PC-9 (cell line): Measurements from ENCODE around the gene ZFHX3. TPM values are rescaled to one million over a fixed set of nuclear protein-coding genes. Genes with fewer than 3 reads are reported as not detected.

Experiments
- BruUV-seq: library from RNA; stranded (reverse); fragments of 400-500 nt; replicated peaks from 2 replicates; lab custom pipeline; 2021; lab: Mats Ljungman, UMichigan
- CTCF ChIA-PET: fragments of 300-600 bp; sonication (Branson Sonifier 250); formaldehyde crosslinking; loops from one replicate; lab custom pipeline; 2022; ENCODE audit warnings: antibody characterized with exemption; lab: Charles Lee
- POLR2A ChIA-PET: fragments of 300-600 bp; sonication (Branson Sonifier 250); formaldehyde crosslinking; loops from one replicate; lab custom pipeline; 2022; ENCODE audit warnings: antibody characterized with exemption; ENCODE audit not compliant: unreplicated experiment; lab: Charles Lee
- DNase-seq, 2 experiments: peaks; one replicate each; pipeline versions ENCODE4 v3.0.0 to v3.0.0-alpha.2; 2015 to 2022; ENCODE audit warnings: mixed read lengths in 1 of 2
- H2AFZ ChIP-seq: fragments of 200-600 bp; sonication (generic); 2 replicates; pipeline ENCODE4 v1.8.1; 2017; ENCODE audit warnings: antibody characterized with exemption
- H3F3A ChIP-seq: fragments of 200-600 bp; sonication (generic); 2 replicates; pipeline ENCODE4 v1.8.1; 2017; ENCODE audit warnings: antibody characterized with exemption, mild to moderate bottlenecking, low read depth; ENCODE audit not compliant: insufficient read depth
- H3K27ac ChIP-seq: fragments of 200-600 bp; sonication (generic); 2 replicates; pipeline ENCODE4 v1.6.1; 2016; ENCODE audit warnings: mixed run types
- H3K27me3 ChIP-seq: fragments of 200-600 bp; sonication (generic); 2 replicates; pipeline ENCODE4 v1.6.1; 2016; ENCODE audit warnings: low read depth, mixed run types; ENCODE audit not compliant: insufficient read depth
- H3K36me3 ChIP-seq: fragments of 200-600 bp; sonication (generic); 2 replicates; pipeline ENCODE4 v1.6.1; 2016; ENCODE audit warnings: low read depth, mixed run types
- H3K4me1 ChIP-seq: fragments of 200-600 bp; sonication (generic); replicated peaks from 2 replicates; pipeline ENCODE4 v1.6.1; 2016; ENCODE audit warnings: mixed run types; ENCODE audit not compliant: insufficient read depth
- H3K4me2 ChIP-seq: fragments of 200-600 bp; sonication (generic); 2 replicates; pipeline ENCODE4 v1.6.1; 2017; ENCODE audit warnings: mixed run types
- H3K4me3 ChIP-seq: fragments of 200-600 bp; sonication (generic); 2 replicates; pipeline ENCODE4 v1.6.1; 2016; ENCODE audit warnings: mixed run types
- H3K79me2 ChIP-seq: fragments of 200-600 bp; sonication (generic); 2 replicates; pipeline ENCODE4 v1.6.1; 2017; ENCODE audit warnings: low read depth, mixed run types
- H3K9me2 ChIP-seq: fragments of 200-600 bp; sonication (generic); 2 replicates; pipeline ENCODE4 v1.8.1; 2017; ENCODE audit warnings: mild to moderate bottlenecking; ENCODE audit not compliant: insufficient read depth
- H3K9me3 ChIP-seq: fragments of 200-600 bp; sonication (generic); 2 replicates; pipeline ENCODE4 v1.8.1; 2016; ENCODE audit warnings: low read depth; ENCODE audit not compliant: insufficient read depth
- H4K20me1 ChIP-seq: fragments of 200-600 bp; sonication (generic); 2 replicates; pipeline ENCODE4 v1.8.1; 2017; ENCODE audit not compliant: insufficient read depth
- EZH2 ChIP-seq: fragments of 200-600 bp; sonication (generic); IDR thresholded peaks from 2 replicates; pipeline ENCODE4 v1.8.0; 2017; ENCODE audit warnings: antibody characterized with exemption, low read depth
- intact Hi-C: fragments of 100-400 bp; cut with micrococcal nuclease; formaldehyde crosslinking; loops from one replicate; pipeline ENCODE4 v1.10.0; 2022; ENCODE audit not compliant: unreplicated experiment
- total RNA-seq: library from RNA; stranded (reverse); gene quantifications from 2 replicates; pipeline ENCODE4 v1.2.3, GENCODE V29; 2021
- TF ChIP-seq, protein P1 (sequence below): fragments of 200-600 bp; sonication (generic); conservative IDR thresholded peaks from 2 replicates; pipeline ENCODE4 v1.6.1; 2017; ENCODE audit warnings: mixed run types, antibody characterized with exemption, mild to moderate bottlenecking, moderate library complexity

Gene ZFHX3
- total RNA-seq, 1 experiment from 2014 or later = 23.1 TPM

DNA sequence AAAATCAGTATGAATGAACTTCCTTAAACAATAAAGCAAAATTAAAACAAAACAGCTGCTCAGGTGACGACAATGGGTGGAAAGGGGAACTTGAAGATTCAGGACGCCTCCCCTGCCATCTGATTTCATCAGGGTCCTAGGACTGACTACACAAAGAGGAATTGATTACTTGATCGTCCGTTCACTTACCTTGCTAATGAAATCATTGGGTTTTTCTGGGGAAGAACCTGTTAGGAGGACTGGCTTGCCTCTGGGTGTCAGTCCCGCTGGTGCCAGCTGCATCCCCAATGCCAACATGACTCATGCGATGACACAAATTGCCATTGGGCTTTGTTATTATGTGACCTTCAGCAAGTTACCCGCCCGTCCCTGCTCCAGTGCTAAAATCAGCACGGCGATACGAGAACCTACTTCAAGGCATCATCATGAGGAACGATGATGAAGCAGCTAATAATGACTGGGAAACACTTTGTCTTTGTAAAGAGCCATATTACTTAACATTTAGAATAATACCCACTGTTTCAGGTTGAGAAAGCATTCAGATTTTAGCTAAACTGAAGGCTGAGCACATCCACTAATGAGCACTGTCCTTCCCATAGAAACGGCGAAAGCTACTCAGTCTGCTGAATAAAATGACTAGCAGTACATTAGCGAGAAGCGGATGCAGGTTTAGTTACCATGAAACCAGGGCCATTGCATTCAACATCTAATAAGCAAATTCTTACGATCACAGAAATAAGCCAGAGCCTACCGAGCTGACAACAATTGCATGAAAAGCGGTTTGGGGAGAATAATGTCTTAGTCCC lies 139.4 kb downstream of the ZFHX3 start:
- POLR2A ChIA-PET = no interaction called here
- Histone ChIP-seq H3K4me3 (no peak overlapping the region), H3K79me2 (no peaks in the 10 kb centered on the region), H4K20me1 (0 out of 2 replicates have a peak, but pooled peaks cover 4% of the 10 kb centered on the region), H3K9me2 (no peaks in the 10 kb centered on the region; the same call in 1 of the 2 replicates), H3K4me2 (no peak overlapping the region), H2AFZ (no peak overlapping the region), H3K36me3 (no peaks in the 10 kb centered on the region), H3F3A (no peaks in the 10 kb centered on the region), H3K27me3 (no peaks in the 10 kb centered on the region), H3K9me3 (no peaks in the 10 kb centered on the region), H3K4me1 (no peaks in the 10 kb centered on the region), H3K27ac (no peak overlapping the region)
- DNase-seq = no peak
- BruUV-seq = no TSS peak
- TF ChIP-seq, protein P1, sequence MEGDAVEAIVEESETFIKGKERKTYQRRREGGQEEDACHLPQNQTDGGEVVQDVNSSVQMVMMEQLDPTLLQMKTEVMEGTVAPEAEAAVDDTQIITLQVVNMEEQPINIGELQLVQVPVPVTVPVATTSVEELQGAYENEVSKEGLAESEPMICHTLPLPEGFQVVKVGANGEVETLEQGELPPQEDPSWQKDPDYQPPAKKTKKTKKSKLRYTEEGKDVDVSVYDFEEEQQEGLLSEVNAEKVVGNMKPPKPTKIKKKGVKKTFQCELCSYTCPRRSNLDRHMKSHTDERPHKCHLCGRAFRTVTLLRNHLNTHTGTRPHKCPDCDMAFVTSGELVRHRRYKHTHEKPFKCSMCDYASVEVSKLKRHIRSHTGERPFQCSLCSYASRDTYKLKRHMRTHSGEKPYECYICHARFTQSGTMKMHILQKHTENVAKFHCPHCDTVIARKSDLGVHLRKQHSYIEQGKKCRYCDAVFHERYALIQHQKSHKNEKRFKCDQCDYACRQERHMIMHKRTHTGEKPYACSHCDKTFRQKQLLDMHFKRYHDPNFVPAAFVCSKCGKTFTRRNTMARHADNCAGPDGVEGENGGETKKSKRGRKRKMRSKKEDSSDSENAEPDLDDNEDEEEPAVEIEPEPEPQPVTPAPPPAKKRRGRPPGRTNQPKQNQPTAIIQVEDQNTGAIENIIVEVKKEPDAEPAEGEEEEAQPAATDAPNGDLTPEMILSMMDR = no peak
- no peak for TF ChIP-seq EZH2
- intact Hi-C loops = no loop called here
- CTCF ChIA-PET = interaction anchor here (0.6 kb wide), 1 partner anchor 69 kb away, joined by 12 read pairs; no protein-coding TSS in a partner anchor

DNA sequence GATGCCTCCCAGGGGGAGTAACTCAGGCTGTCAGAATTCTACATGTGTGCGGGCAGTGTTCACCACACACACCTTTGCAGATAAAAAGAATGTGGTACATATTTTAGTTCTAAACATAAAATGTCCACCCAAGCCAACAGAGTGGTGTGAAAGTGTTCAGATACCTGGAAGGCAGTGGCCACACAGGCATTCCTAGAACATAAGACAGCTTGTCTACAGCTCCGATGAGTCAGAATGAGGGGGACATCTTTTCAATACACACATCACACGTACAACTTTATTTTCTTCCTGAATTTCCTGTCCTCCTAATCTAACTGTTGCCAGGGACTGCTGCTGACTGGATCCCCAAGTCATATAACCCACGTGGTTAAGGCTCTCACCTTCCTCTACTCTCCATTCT lies 142.3 kb downstream of the ZFHX3 start:
- H3K79me2 ChIP-seq = no peaks in the 10 kb centered on the region
- H3K27ac ChIP-seq = no peak overlapping the region
- BruUV-seq = no TSS peak
- H3K36me3 ChIP-seq = no peaks in the 10 kb centered on the region
- CTCF ChIA-PET = no interaction called here
- POLR2A ChIA-PET = interaction anchor here (0.6 kb wide), 1 partner anchor 29 kb away, joined by 5 read pairs; no protein-coding TSS in a partner anchor
- intact Hi-C loops = no loop called here
- no peaks in the 10 kb centered on the region for H3K4me1 ChIP-seq
- H4K20me1 ChIP-seq = no peaks in the 10 kb centered on the region
- no peak overlapping the region for H3K4me2 ChIP-seq
- H3K9me3 ChIP-seq = no peaks in the 10 kb centered on the region
- no peak overlapping the region for H3K4me3 ChIP-seq
- no peaks in the 10 kb centered on the region for H3F3A ChIP-seq
- TF ChIP-seq EZH2 = no peak
- TF ChIP-seq, protein P1 = no peak
- H2AFZ ChIP-seq = no peak overlapping the region
- no peaks in the 10 kb centered on the region; the same call in 1 of the 2 replicates for H3K9me2 ChIP-seq
- H3K27me3 ChIP-seq = no peaks in the 10 kb centered on the region
- no peak for DNase-seq

DNA sequence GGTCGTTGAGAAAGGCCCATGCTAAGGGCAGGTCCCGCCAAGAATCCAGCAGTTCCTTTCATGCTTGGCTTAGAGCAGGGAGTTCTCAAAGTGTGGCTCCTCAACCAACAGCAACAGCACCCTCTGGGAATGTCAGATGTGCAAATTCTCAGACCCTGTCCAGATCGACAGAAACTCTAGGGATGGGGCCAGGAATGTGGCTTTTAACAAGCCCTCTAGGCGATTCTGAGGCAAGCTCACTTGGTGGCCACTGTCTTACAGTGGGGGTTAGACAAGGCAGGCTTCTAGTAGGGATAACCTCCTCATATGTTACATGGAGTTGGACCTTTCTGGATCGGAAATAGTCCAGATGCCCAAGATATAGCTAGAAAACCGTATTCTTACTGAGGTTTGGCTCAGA lies 144.8 kb downstream of the ZFHX3 start:
- Histone ChIP-seq H3K36me3 (no peaks in the 10 kb centered on the region), H3K27ac (no peak overlapping the region), H3K4me3 (no peak overlapping the region), H2AFZ (no peak overlapping the region), H3K9me3 (no peaks in the 10 kb centered on the region), H3K4me2 (no peak overlapping the region), H3K9me2 (no peaks in the 10 kb centered on the region), H3F3A (no peaks in the 10 kb centered on the region), H4K20me1 (no peaks in the 10 kb centered on the region), H3K27me3 (no peaks in the 10 kb centered on the region), H3K4me1 (no peaks in the 10 kb centered on the region), H3K79me2 (no peaks in the 10 kb centered on the region)
- ChIA-PET POLR2A (no interaction called here), CTCF (no interaction called here)
- no TSS peak for BruUV-seq
- TF ChIP-seq, protein P1 = no peak
- intact Hi-C loops = no loop called here
- DNase-seq = no peak
